Left ventricle myocardium inferior (tissue), 1 donor: Measurements from ENCODE around the gene HNRNPUL2. TPM values are rescaled to one million over a fixed set of nuclear protein-coding genes. Genes with fewer than 3 reads are reported as not detected.

Experiments
- DNase-seq: peaks from one replicate; pipeline ENCODE4 v3.0.0-alpha.2; 2020
- H3K27ac ChIP-seq: fragments of 200-600 bp; replicated peaks from 2 replicates; pipeline ENCODE4 v1.8.0; 2021
- H3K27me3 ChIP-seq: fragments of 200-600 bp; 2 replicates; pipeline ENCODE4 v1.8.0; 2021; ENCODE audit warnings: low read depth
- H3K36me3 ChIP-seq: fragments of 200-600 bp; 2 replicates; pipeline ENCODE4 v1.8.0; 2021
- H3K4me1 ChIP-seq: fragments of 200-600 bp; 2 replicates; pipeline ENCODE4 v1.8.0; 2021
- H3K4me3 ChIP-seq: fragments of 200-600 bp; 2 replicates; pipeline ENCODE4 v1.8.0; 2021; ENCODE audit warnings: mild to moderate bottlenecking, moderate library complexity
- H3K9me3 ChIP-seq: fragments of 200-600 bp; replicated peaks from 2 replicates; pipeline ENCODE4 v1.8.0; 2021
- intact Hi-C: fragments of 100-400 bp; cut with micrococcal nuclease; formaldehyde crosslinking; loops from one replicate; pipeline ENCODE4 v1.11.0; 2022
- total RNA-seq: library from RNA; stranded (reverse); fragmentation: NEBNext Ultra II Directional; extraction: Animal tissue kit (Norgen Biotek cat#: 25700); gene quantifications from one replicate; pipeline ENCODE4 v1.2.1, GENCODE V29; 2021
- TF ChIP-seq, protein P1 (sequence below): fragments of 200-600 bp; IDR thresholded peaks from 2 replicates; pipeline ENCODE4 v1.8.0; 2021; ENCODE audit warnings: antibody characterized with exemption, mild to moderate bottlenecking, borderline replicate concordance
- donor health status: DM: no; HTN: yes; CAD: no; lungs with severe emphysema.

The HNRNPUL2 gene
- total RNA-seq, 1 donor from 2014 or later, result 37.6 TPM

- Histone ChIP-seq H3K36me3 (peaks cover 50% of the 10 kb centered on the region), H3K27me3 (no peaks in the 10 kb centered on the region), H3K4me3 (no peak overlapping the region), H3K27ac (no peak overlapping the region), H3K4me1 (peaks cover 72% of the 10 kb centered on the region), H3K9me3 (no peaks in the 10 kb centered on the region)
- no peak for DNase-seq
- TF ChIP-seq, protein P1, sequence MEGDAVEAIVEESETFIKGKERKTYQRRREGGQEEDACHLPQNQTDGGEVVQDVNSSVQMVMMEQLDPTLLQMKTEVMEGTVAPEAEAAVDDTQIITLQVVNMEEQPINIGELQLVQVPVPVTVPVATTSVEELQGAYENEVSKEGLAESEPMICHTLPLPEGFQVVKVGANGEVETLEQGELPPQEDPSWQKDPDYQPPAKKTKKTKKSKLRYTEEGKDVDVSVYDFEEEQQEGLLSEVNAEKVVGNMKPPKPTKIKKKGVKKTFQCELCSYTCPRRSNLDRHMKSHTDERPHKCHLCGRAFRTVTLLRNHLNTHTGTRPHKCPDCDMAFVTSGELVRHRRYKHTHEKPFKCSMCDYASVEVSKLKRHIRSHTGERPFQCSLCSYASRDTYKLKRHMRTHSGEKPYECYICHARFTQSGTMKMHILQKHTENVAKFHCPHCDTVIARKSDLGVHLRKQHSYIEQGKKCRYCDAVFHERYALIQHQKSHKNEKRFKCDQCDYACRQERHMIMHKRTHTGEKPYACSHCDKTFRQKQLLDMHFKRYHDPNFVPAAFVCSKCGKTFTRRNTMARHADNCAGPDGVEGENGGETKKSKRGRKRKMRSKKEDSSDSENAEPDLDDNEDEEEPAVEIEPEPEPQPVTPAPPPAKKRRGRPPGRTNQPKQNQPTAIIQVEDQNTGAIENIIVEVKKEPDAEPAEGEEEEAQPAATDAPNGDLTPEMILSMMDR, result no peak
- intact Hi-C loops, result no loop called here
Measured at GRCh38 chr11:62673196-62673525, 54.1 kb downstream of the HNRNPUL2 start.

- peaks cover 41% of the 10 kb centered on the region for H3K36me3 ChIP-seq
- H3K27ac ChIP-seq, result peak within 1 kb of the TSS; percentile 91
- H3K27me3 ChIP-seq, result no peaks in the 10 kb centered on the region
- peaks cover 72% of the 10 kb centered on the region for H3K4me1 ChIP-seq
- peak within 1 kb of the TSS; percentile 81 for H3K4me3 ChIP-seq
- intact Hi-C loops, result no loop called here
- TF ChIP-seq, protein P1, result no peak
- no peaks in the 10 kb centered on the region for H3K9me3 ChIP-seq
- peak; percentile 66 for DNase-seq
Measured at GRCh38 chr11:62671608-62672389, 55.5 kb downstream of the HNRNPUL2 start, which contains the start of the genes LBHD1 and UQCC3. Gene LBHD1, minus strand, starts transcription at chr11:62672267. Its CDS starts 2,236 bp downstream, at chr11:62670031. Gene UQCC3, plus strand, starts transcription at chr11:62671673. Its CDS starts 73 bp downstream, at chr11:62671746.

- H3K27me3 ChIP-seq, result no peaks in the 10 kb centered on the region
- H3K4me3 ChIP-seq, result peak overlapping the region; percentile 81
- intact Hi-C loops, result no loop called here
- H3K27ac ChIP-seq, result peak overlapping the region; percentile 91
- DNase-seq, result no peak
- H3K9me3 ChIP-seq, result no peaks in the 10 kb centered on the region
- TF ChIP-seq, protein P1, result no peak
- peaks cover 72% of the 10 kb centered on the region for H3K4me1 ChIP-seq
- peaks cover 36% of the 10 kb centered on the region for H3K36me3 ChIP-seq
Measured at GRCh38 chr11:62671236-62671607, 56.0 kb downstream of the HNRNPUL2 start.

DNA sequence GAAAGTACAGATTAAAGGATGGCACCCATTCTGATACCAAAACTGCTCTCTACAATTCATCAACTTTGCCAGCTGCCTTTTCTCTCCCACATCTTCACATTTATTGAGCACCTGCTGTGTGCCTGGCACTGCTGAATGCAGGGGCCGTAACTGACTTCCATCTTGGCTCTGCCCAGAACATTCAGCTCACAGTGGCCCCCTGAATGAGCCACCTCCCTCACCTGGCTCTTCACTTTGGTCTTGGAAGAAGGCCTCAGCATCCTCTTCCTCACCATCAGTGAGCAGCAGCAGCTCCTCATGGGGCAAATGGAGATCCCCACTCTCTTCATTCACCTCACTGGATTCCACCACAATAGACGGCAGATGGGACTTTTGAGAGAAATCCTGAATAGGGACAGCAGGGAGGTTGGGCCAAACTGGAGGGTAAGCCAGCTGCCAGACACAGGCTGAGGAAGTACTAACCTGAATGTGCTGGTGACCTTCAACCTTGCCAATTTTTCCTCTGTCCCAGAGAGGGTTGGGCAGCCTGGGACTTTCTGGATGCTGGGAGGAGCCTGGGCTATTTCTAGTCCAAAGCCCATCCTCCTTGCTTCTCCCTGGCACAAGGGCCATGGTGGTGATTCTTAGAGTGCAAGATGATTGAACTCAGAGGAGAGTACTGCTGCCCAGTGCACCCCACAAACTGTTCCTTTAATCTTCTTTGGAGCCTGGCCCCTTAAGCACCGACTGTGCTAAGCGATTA lies 57.7 kb downstream of the HNRNPUL2 start:
- H3K27ac ChIP-seq, result peak overlapping the region; percentile 91
- DNase-seq, result no peak
- H3K4me3 ChIP-seq, result no peak overlapping the region
- H3K27me3 ChIP-seq, result no peaks in the 10 kb centered on the region
- no peaks in the 10 kb centered on the region for H3K9me3 ChIP-seq
- peaks cover 84% of the 10 kb centered on the region for H3K4me1 ChIP-seq
- TF ChIP-seq, protein P1, result no peak
- H3K36me3 ChIP-seq, result peaks cover 19% of the 10 kb centered on the region
- intact Hi-C loops, result no loop called here

- H3K4me3 ChIP-seq, result no peak overlapping the region
- no peaks in the 10 kb centered on the region for H3K9me3 ChIP-seq
- intact Hi-C loops, result no loop called here
- DNase-seq, result no peak
- H3K4me1 ChIP-seq, result peaks cover 80% of the 10 kb centered on the region
- peaks cover 14% of the 10 kb centered on the region for H3K36me3 ChIP-seq
- H3K27me3 ChIP-seq, result no peaks in the 10 kb centered on the region
- no peak overlapping the region for H3K27ac ChIP-seq
- TF ChIP-seq, protein P1, result no peak
Measured at GRCh38 chr11:62667460-62667859, 59.8 kb downstream of the HNRNPUL2 start.
